Measurements from ENCODE around the gene TUBB2B. TPM values are rescaled to one million over a fixed set of nuclear protein-coding genes. Genes with fewer than 3 reads are reported as not detected.

The TUBB2B gene
- total and polyA plus RNA-seq, 9 donors, result 54.6 to 69.8 (median 63.5) TPM

- H3K4me3 ChIP-seq (ENCODE audit: low read length), result no peak overlapping the region
- DNase-seq, result no peak
- no peaks in the 10 kb centered on the region for H3K36me3 ChIP-seq (ENCODE audit: control insufficient read depth, insufficient read depth, low read length)
- peaks cover 2% of the 10 kb centered on the region for H3K27me3 ChIP-seq (ENCODE audit: control insufficient read depth, insufficient read depth, low read length)
- H3K27ac ChIP-seq (ENCODE audit: low read length), result no peak overlapping the region
- H3K9me3 ChIP-seq (replicated peaks; ENCODE audit: control insufficient read depth, low read depth, low read length), result no peaks in the 10 kb centered on the region
- H3K4me1 ChIP-seq (ENCODE audit: control insufficient read depth, insufficient read depth, low read length), result no peaks in the 10 kb centered on the region
- WGBS (ENCODE audit: insufficient coverage), result no CpG with 5 or more reads among the region's 2 CpGs
These were observed 10.2 kb downstream of the TUBB2B start for GRCh38 chr6:3217286-3217685.

GRCh38 chr6:3214898-3215297 lies 12.6 kb downstream of the TUBB2B start:
- 100% methylated on average over 1 of the region's 3 CpGs for WGBS (ENCODE audit: insufficient coverage)
- DNase-seq, result no peak
- Histone ChIP-seq H3K4me1 (ENCODE audit: control insufficient read depth, insufficient read depth, low read length) (peaks cover 13% of the 10 kb centered on the region), H3K27me3 (ENCODE audit: control insufficient read depth, insufficient read depth, low read length) (peaks cover 6% of the 10 kb centered on the region), H3K27ac (ENCODE audit: low read length) (no peak overlapping the region), H3K9me3 (replicated peaks; ENCODE audit: control insufficient read depth, low read depth, low read length) (no peaks in the 10 kb centered on the region), H3K4me3 (ENCODE audit: low read length) (no peak overlapping the region), H3K36me3 (ENCODE audit: control insufficient read depth, insufficient read depth, low read length) (no peaks in the 10 kb centered on the region)

- WGBS (ENCODE audit: insufficient coverage), result no CpG with 5 or more reads among the region's 2 CpGs
- H3K9me3 ChIP-seq (replicated peaks; ENCODE audit: control insufficient read depth, low read depth, low read length), result no peaks in the 10 kb centered on the region
- no peak for DNase-seq
- H3K4me3 ChIP-seq (ENCODE audit: low read length), result no peak overlapping the region
- H3K27me3 ChIP-seq (ENCODE audit: control insufficient read depth, insufficient read depth, low read length), result peaks cover 4% of the 10 kb centered on the region
- H3K4me1 ChIP-seq (ENCODE audit: control insufficient read depth, insufficient read depth, low read length), result peaks cover 23% of the 10 kb centered on the region
- H3K27ac ChIP-seq (ENCODE audit: low read length), result no peak overlapping the region
- no peaks in the 10 kb centered on the region for H3K36me3 ChIP-seq (ENCODE audit: control insufficient read depth, insufficient read depth, low read length)
These were observed 14.1 kb downstream of the TUBB2B start for GRCh38 chr6:3213334-3213695.

- H3K9me3 ChIP-seq (replicated peaks; ENCODE audit: control insufficient read depth, low read depth, low read length), result no peaks in the 10 kb centered on the region
- 88% methylated on average over 6 of the region's 6 CpGs for WGBS (ENCODE audit: insufficient coverage)
- no peak for DNase-seq
- H3K4me3 ChIP-seq (ENCODE audit: low read length), result no peak overlapping the region
- H3K4me1 ChIP-seq (ENCODE audit: control insufficient read depth, insufficient read depth, low read length), result peaks cover 33% of the 10 kb centered on the region
- no peaks in the 10 kb centered on the region for H3K36me3 ChIP-seq (ENCODE audit: control insufficient read depth, insufficient read depth, low read length)
- H3K27ac ChIP-seq (ENCODE audit: low read length), result peak overlapping the region; percentile 43
- H3K27me3 ChIP-seq (ENCODE audit: control insufficient read depth, insufficient read depth, low read length), result peaks cover 4% of the 10 kb centered on the region
These were observed 15.2 kb downstream of the TUBB2B start for GRCh38 chr6:3212261-3212660.

- WGBS (ENCODE audit: insufficient coverage), result 57% methylated on average over 4 of the region's 5 CpGs
- Histone ChIP-seq H3K27ac (ENCODE audit: low read length) (peak overlapping the region; percentile 45), H3K9me3 (replicated peaks; ENCODE audit: control insufficient read depth, low read depth, low read length) (no peaks in the 10 kb centered on the region), H3K36me3 (ENCODE audit: control insufficient read depth, insufficient read depth, low read length) (no peaks in the 10 kb centered on the region), H3K4me3 (ENCODE audit: low read length) (no peak overlapping the region), H3K27me3 (ENCODE audit: control insufficient read depth, insufficient read depth, low read length) (peaks cover 4% of the 10 kb centered on the region), H3K4me1 (ENCODE audit: control insufficient read depth, insufficient read depth, low read length) (peaks cover 33% of the 10 kb centered on the region)
- DNase-seq, result peak; percentile 53
These were observed 15.8 kb downstream of the TUBB2B start for GRCh38 chr6:3211681-3212080.

GRCh38 chr6:3210024-3210610 lies 17.3 kb downstream of the TUBB2B start:
- Histone ChIP-seq H3K4me3 (ENCODE audit: low read length) (no peak overlapping the region), H3K27ac (ENCODE audit: low read length) (no peak overlapping the region), H3K36me3 (ENCODE audit: control insufficient read depth, insufficient read depth, low read length) (no peaks in the 10 kb centered on the region), H3K4me1 (ENCODE audit: control insufficient read depth, insufficient read depth, low read length) (peaks cover 33% of the 10 kb centered on the region), H3K27me3 (ENCODE audit: control insufficient read depth, insufficient read depth, low read length) (peaks cover 4% of the 10 kb centered on the region), H3K9me3 (replicated peaks; ENCODE audit: control insufficient read depth, low read depth, low read length) (no peaks in the 10 kb centered on the region)
- WGBS (ENCODE audit: insufficient coverage), result 91% methylated on average over 9 of the region's 9 CpGs
- DNase-seq, result no peak

GRCh38 chr6:3209114-3210023 lies 18.1 kb downstream of the TUBB2B start:
- DNase-seq, result peak; percentile 85
- Histone ChIP-seq H3K9me3 (replicated peaks; ENCODE audit: control insufficient read depth, low read depth, low read length) (peaks cover 2% of the 10 kb centered on the region), H3K4me3 (ENCODE audit: low read length) (no peak overlapping the region), H3K4me1 (ENCODE audit: control insufficient read depth, insufficient read depth, low read length) (peaks cover 33% of the 10 kb centered on the region), H3K36me3 (ENCODE audit: control insufficient read depth, insufficient read depth, low read length) (no peaks in the 10 kb centered on the region), H3K27me3 (ENCODE audit: control insufficient read depth, insufficient read depth, low read length) (peaks cover 4% of the 10 kb centered on the region), H3K27ac (ENCODE audit: low read length) (peak overlapping the region; percentile 9)
- 28% methylated on average over 8 of the region's 17 CpGs for WGBS (ENCODE audit: insufficient coverage)

GRCh38 chr6:3208775-3209113 lies 18.7 kb downstream of the TUBB2B start:
- no peak overlapping the region for H3K4me3 ChIP-seq (ENCODE audit: low read length)
- DNase-seq, result no peak
- H3K9me3 ChIP-seq (replicated peaks; ENCODE audit: control insufficient read depth, low read depth, low read length), result peaks cover 2% of the 10 kb centered on the region
- H3K27me3 ChIP-seq (ENCODE audit: control insufficient read depth, insufficient read depth, low read length), result peaks cover 4% of the 10 kb centered on the region
- no peaks in the 10 kb centered on the region for H3K36me3 ChIP-seq (ENCODE audit: control insufficient read depth, insufficient read depth, low read length)
- H3K27ac ChIP-seq (ENCODE audit: low read length), result peak overlapping the region; percentile 59
- H3K4me1 ChIP-seq (ENCODE audit: control insufficient read depth, insufficient read depth, low read length), result peaks cover 33% of the 10 kb centered on the region
- WGBS (ENCODE audit: insufficient coverage), result no CpG with 5 or more reads among the region's 1 CpG

GRCh38 chr6:3208098-3208774 lies 19.2 kb downstream of the TUBB2B start:
- H3K36me3 ChIP-seq (ENCODE audit: control insufficient read depth, insufficient read depth, low read length), result no peaks in the 10 kb centered on the region
- H3K27ac ChIP-seq (ENCODE audit: low read length), result peak overlapping the region; percentile 72
- peak; percentile 82 for DNase-seq
- H3K4me3 ChIP-seq (ENCODE audit: low read length), result no peak overlapping the region
- 53% methylated on average over 14 of the region's 14 CpGs for WGBS (ENCODE audit: insufficient coverage)
- H3K4me1 ChIP-seq (ENCODE audit: control insufficient read depth, insufficient read depth, low read length), result peaks cover 33% of the 10 kb centered on the region
- peaks cover 2% of the 10 kb centered on the region for H3K9me3 ChIP-seq (replicated peaks; ENCODE audit: control insufficient read depth, low read depth, low read length)
- peaks cover 4% of the 10 kb centered on the region for H3K27me3 ChIP-seq (ENCODE audit: control insufficient read depth, insufficient read depth, low read length)

- no peak for DNase-seq
- Histone ChIP-seq H3K4me3 (ENCODE audit: low read length) (no peak overlapping the region), H3K4me1 (ENCODE audit: control insufficient read depth, insufficient read depth, low read length) (peaks cover 26% of the 10 kb centered on the region), H3K36me3 (ENCODE audit: control insufficient read depth, insufficient read depth, low read length) (no peaks in the 10 kb centered on the region), H3K9me3 (replicated peaks; ENCODE audit: control insufficient read depth, low read depth, low read length) (peaks cover 2% of the 10 kb centered on the region), H3K27me3 (ENCODE audit: control insufficient read depth, insufficient read depth, low read length) (peaks cover 4% of the 10 kb centered on the region), H3K27ac (ENCODE audit: low read length) (no peak overlapping the region)
- WGBS (ENCODE audit: insufficient coverage), result 69% methylated on average over 2 of the region's 7 CpGs
These were observed 21.0 kb downstream of the TUBB2B start for GRCh38 chr6:3206339-3207015.
